DND-41 (cell line): ENCODE results near the gene STXBP6.

Experiments used
- ATAC-seq: fragments of 200-7000 bp; cut with Tn5 transposase; 3 replicates; pipeline ENCODE4 v1.9.1; 2021; ENCODE audit warnings: low read depth; ENCODE audit not compliant: insufficient read depth
- DNase-seq: peaks from one replicate; pipeline ENCODE4 v3.0.0-alpha.2; 2020
- H2AFZ ChIP-seq: 2 replicates; pipeline ENCODE4 v1.6.0; 2012; ENCODE audit warnings: low read depth, low read length
- H3K27ac ChIP-seq: 2 replicates; pipeline ENCODE4 v1.5.1; 2012; ENCODE audit warnings: low read length, inconsistent platforms
- H3K27me3 ChIP-seq: fragments of 200-600 bp; sonication (generic); 2 replicates; pipeline ENCODE4 v1.6.0; 2012; ENCODE audit warnings: low read length, mild to moderate bottlenecking, inconsistent platforms; ENCODE audit not compliant: insufficient read depth, poor library complexity
- H3K36me3 ChIP-seq: 2 replicates; pipeline ENCODE4 v1.5.1; 2012; ENCODE audit warnings: low read length, inconsistent platforms; ENCODE audit not compliant: insufficient read depth
- H3K4me1 ChIP-seq: 2 replicates; pipeline ENCODE4 v1.5.1; 2012; ENCODE audit warnings: mild to moderate bottlenecking, low read length; ENCODE audit not compliant: insufficient read depth
- H3K4me2 ChIP-seq: 2 replicates; pipeline ENCODE4 v1.6.0; 2012; ENCODE audit warnings: mild to moderate bottlenecking, moderate library complexity, low read length, inconsistent platforms; ENCODE audit not compliant: insufficient read depth
- H3K4me3 ChIP-seq, 2 experiments: fragments of 200-600 bp in 1 of 2; shearing (Covaris generic) in 1 of 2; 2 replicates each; pipeline ENCODE4 v1.5.1; 2012 to 2016; ENCODE audit warnings: inconsistent platforms in 2 of 2, low read length in 2 of 2, mild to moderate bottlenecking in 2 of 2, low read depth in 1 of 2, moderate library complexity in 1 of 2
- H3K79me2 ChIP-seq: 2 replicates; pipeline ENCODE4 v1.6.0; 2012; ENCODE audit warnings: low read length, inconsistent platforms; ENCODE audit not compliant: insufficient read depth
- H3K9ac ChIP-seq: 2 replicates; pipeline ENCODE4 v1.6.0; 2012; ENCODE audit warnings: low read depth, mild to moderate bottlenecking, inconsistent platforms, low read length, moderate library complexity
- H3K9me3 ChIP-seq: 2 replicates; pipeline ENCODE4 v1.5.1; 2012; ENCODE audit warnings: low read length, moderate library complexity, mild to moderate bottlenecking, inconsistent platforms; ENCODE audit not compliant: insufficient read depth, severe bottlenecking
- H4K20me1 ChIP-seq: 2 replicates; pipeline ENCODE4 v1.6.0; 2012; ENCODE audit warnings: low read length; ENCODE audit not compliant: insufficient read depth
- EZH2 ChIP-seq: IDR thresholded peaks from 3 replicates; pipeline ENCODE4 v1.6.1; 2012; ENCODE audit warnings: borderline replicate concordance, low read depth, mild to moderate bottlenecking, moderate library complexity, low read length, inconsistent platforms; ENCODE audit not compliant: severe bottlenecking
- TF ChIP-seq, protein P1 (sequence below): IDR thresholded peaks from 2 replicates; pipeline ENCODE4 v1.5.1; 2012; ENCODE audit warnings: borderline replicate concordance, low read length, moderate library complexity, mild to moderate bottlenecking; ENCODE audit not compliant: poor library complexity, severe bottlenecking; ENCODE audit errors: extremely low read depth

STXBP6 gene

DNA sequence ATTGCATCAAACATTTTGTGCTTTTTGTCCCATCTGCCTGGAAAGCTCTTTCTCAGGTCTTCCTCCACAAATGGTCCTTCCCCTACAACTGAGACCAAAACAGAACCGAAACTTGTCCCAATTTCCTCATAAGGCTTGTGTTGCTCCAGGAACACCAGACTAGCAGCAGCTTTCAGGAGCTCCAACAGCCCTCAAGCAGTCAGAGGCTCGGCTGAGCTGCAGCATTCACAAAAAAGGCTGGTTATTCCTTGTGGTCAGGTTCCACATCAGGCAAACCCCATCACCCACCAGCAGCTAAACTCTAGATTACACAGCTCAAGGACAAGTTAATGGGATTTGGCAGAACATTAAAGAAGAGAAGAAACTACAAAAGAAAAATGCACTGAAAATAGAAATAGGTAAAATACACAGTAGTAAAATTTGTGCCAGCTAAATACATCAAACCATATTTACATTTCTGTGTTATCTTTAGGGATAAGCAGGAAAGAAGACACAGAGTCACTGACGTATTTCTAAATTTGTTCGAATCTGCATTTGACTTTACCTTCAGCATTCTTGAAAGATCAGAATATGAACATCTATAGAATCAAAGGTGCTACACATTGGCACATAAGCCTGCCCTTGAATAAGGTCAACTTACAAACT, 141.2 kb downstream of the STXBP6 start:
- TF ChIP-seq EZH2, result no peak
- TF ChIP-seq, protein P1, sequence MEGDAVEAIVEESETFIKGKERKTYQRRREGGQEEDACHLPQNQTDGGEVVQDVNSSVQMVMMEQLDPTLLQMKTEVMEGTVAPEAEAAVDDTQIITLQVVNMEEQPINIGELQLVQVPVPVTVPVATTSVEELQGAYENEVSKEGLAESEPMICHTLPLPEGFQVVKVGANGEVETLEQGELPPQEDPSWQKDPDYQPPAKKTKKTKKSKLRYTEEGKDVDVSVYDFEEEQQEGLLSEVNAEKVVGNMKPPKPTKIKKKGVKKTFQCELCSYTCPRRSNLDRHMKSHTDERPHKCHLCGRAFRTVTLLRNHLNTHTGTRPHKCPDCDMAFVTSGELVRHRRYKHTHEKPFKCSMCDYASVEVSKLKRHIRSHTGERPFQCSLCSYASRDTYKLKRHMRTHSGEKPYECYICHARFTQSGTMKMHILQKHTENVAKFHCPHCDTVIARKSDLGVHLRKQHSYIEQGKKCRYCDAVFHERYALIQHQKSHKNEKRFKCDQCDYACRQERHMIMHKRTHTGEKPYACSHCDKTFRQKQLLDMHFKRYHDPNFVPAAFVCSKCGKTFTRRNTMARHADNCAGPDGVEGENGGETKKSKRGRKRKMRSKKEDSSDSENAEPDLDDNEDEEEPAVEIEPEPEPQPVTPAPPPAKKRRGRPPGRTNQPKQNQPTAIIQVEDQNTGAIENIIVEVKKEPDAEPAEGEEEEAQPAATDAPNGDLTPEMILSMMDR, result no peak
- no peak overlapping the region for H3K27ac ChIP-seq
- H4K20me1 ChIP-seq, result no peaks in the 10 kb centered on the region
- DNase-seq, result no peak
- no peak for ATAC-seq
- no peaks in the 10 kb centered on the region for H3K79me2 ChIP-seq
- H3K36me3 ChIP-seq, result no peaks in the 10 kb centered on the region
- H3K9me3 ChIP-seq, result no peaks in the 10 kb centered on the region
- H3K9ac ChIP-seq, result no peak overlapping the region
- H3K4me3 ChIP-seq, result no peak overlapping the region
- H3K27me3 ChIP-seq, result peaks cover 10% of the 10 kb centered on the region
- no peak overlapping the region for H2AFZ ChIP-seq
- no peaks in the 10 kb centered on the region for H3K4me1 ChIP-seq
- no peak overlapping the region for H3K4me2 ChIP-seq

DNA sequence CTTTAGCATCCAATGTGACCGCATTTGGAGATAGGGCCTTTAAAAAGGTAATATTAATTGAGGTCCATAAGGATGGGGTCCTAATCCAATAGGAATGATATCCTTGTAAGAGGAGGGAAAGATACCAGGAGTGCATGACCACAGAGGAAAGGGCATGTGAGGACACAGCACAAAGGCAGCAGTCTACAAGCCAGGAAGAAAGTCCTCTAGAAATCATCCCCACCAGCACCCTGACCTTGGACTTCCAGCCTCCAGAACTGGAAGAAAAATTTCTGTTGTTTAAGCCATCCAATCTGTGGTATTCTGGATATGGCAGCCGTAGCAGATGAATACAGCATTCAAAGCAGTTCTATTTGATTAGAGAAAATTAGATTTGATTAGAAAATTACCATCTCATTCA, 145.4 kb downstream of the STXBP6 start:
- TF ChIP-seq, protein P1, result no peak
- no peak for TF ChIP-seq EZH2
- Histone ChIP-seq H3K9me3 (no peaks in the 10 kb centered on the region), H3K27ac (no peak overlapping the region), H3K4me3 (no peak overlapping the region), H4K20me1 (no peaks in the 10 kb centered on the region), H3K9ac (no peak overlapping the region), H3K36me3 (no peaks in the 10 kb centered on the region), H3K79me2 (no peaks in the 10 kb centered on the region), H2AFZ (no peak overlapping the region), H3K4me2 (no peak overlapping the region), H3K27me3 (peaks cover 10% of the 10 kb centered on the region), H3K4me1 (no peaks in the 10 kb centered on the region)
- DNase-seq (no peak), ATAC-seq (no peak)

DNA sequence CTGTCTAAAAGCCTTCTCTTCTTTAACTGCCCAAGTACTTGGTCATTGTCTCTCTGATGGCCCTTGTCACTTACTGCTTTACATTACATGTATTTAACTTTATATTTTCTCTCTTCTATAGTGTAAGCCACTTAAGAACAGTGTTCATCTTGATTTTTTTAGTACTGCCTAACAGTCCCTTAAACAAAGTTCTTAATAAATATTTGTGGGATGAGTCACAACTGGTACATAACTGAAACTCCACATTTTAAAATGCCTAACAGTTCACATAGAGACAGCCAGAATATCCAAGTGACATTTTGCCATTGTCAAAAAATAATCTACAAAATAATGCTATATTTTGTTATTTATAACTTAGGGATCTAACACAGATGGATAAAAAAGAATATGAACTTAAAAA, 146.6 kb downstream of the STXBP6 start:
- ATAC-seq (no peak), DNase-seq (no peak)
- Histone ChIP-seq H2AFZ (no peak overlapping the region), H3K27ac (no peak overlapping the region), H3K4me2 (no peak overlapping the region), H3K27me3 (peaks cover 10% of the 10 kb centered on the region), H3K36me3 (no peaks in the 10 kb centered on the region), H3K4me3 (no peak overlapping the region), H4K20me1 (no peaks in the 10 kb centered on the region), H3K79me2 (no peaks in the 10 kb centered on the region), H3K9ac (no peak overlapping the region), H3K4me1 (no peaks in the 10 kb centered on the region), H3K9me3 (no peaks in the 10 kb centered on the region)
- TF ChIP-seq EZH2, result no peak
- TF ChIP-seq, protein P1, result no peak
